Stimulated activated CD8-positive, alpha-beta memory T cell treated with anti-CD3 and anti-CD28 coated beads, Interleukin-4, amount 100 ng/mL, for 1 hour (primary cell): ENCODE results near the gene VPS13A.
"Not testable (repeated sequence)": the region's sequence is repeated elsewhere in the genome, so short reads cannot be mapped to it uniquely, and the experiment has no call there.

Experiments used
- DNase-seq, 2 donors: peaks; one replicate each; pipeline ENCODE4 v3.0.0-alpha.2; 2020; ENCODE audit warnings: low read depth in 2 of 2, low spot score in 1 of 2

Gene VPS13A

GRCh38 chr9:77293949-77294348 is 116.6 kb downstream of the VPS13A start:
- no peak for DNase-seq

- DNase-seq: no peak
Measured at GRCh38 chr9:77304543-77304942, 127.2 kb downstream of the VPS13A start.

- no peak for DNase-seq
Measured at GRCh38 chr9:77305622-77306400, 128.5 kb downstream of the VPS13A start.

GRCh38 chr9:77307166-77307565 is 129.8 kb downstream of the VPS13A start:
- DNase-seq: no peak

GRCh38 chr9:77316058-77316457 is 138.7 kb downstream of the VPS13A start:
- no peak for DNase-seq

- no peak for DNase-seq
Measured at GRCh38 chr9:77325058-77325457, 147.7 kb downstream of the VPS13A start.

- DNase-seq: no peak
Measured at GRCh38 chr9:77328102-77328501, 150.8 kb downstream of the VPS13A start.

GRCh38 chr9:77370064-77370463 is 192.7 kb downstream of the VPS13A start:
- no peak for DNase-seq

- DNase-seq: no peak
Measured at GRCh38 chr9:77374266-77374665, 196.9 kb downstream of the VPS13A start.

- no peak for DNase-seq
Measured at GRCh38 chr9:77375956-77376532, 198.7 kb downstream of the VPS13A start.

- no peak for DNase-seq
Measured at GRCh38 chr9:77384406-77384805, 207.1 kb downstream of the VPS13A start.

GRCh38 chr9:77386187-77386586 is 208.9 kb downstream of the VPS13A start:
- no peak for DNase-seq

GRCh38 chr9:77391834-77392233 is 214.5 kb downstream of the VPS13A start:
- no peak for DNase-seq

GRCh38 chr9:77392328-77392727 is 215.0 kb downstream of the VPS13A start:
- no peak for DNase-seq

GRCh38 chr9:77398581-77398980 is 221.2 kb downstream of the VPS13A start:
- not testable (repeated sequence) for DNase-seq

- DNase-seq: no peak
Measured at GRCh38 chr9:77399964-77400363, 222.6 kb downstream of the VPS13A start.

GRCh38 chr9:77402286-77402685 is 225.0 kb downstream of the VPS13A start:
- DNase-seq: no peak

GRCh38 chr9:77403239-77403638 is 225.9 kb downstream of the VPS13A start:
- DNase-seq: no peak

GRCh38 chr9:77408521-77408920 is 231.2 kb downstream of the VPS13A start:
- DNase-seq: not testable (repeated sequence)

- DNase-seq: no peak
Measured at GRCh38 chr9:77417566-77417965, 240.2 kb downstream of the VPS13A start.

- DNase-seq: no peak
Measured at GRCh38 chr9:77418226-77418625, 240.9 kb downstream of the VPS13A start.

- no peak for DNase-seq
Measured at GRCh38 chr9:77420641-77421040, 243.3 kb downstream of the VPS13A start.
